Stomach (tissue), 4 donors: ENCODE data around the gene PLCD1.

Experiments
- CTCF ChIP-seq, 7 experiments: fragments of 450-650 bp in 4 of 7; fragments of 200-600 bp in 3 of 7; sonication (generic) in 3 of 7; IDR thresholded peaks; one replicate each; pipeline ENCODE4 v1.5.1; 2016 to 2019; ENCODE audit warnings: antibody characterized with exemption in 7 of 7, control low read depth in 2 of 7, mild to moderate bottlenecking in 1 of 7
- EP300 ChIP-seq: sonication (generic); formaldehyde crosslinking; IDR thresholded peaks from one replicate; pipeline ENCODE4 v1.6.1; 2017; ENCODE audit warnings: antibody characterized with exemption
- POLR2A ChIP-seq, 4 donors: fragments of 450-650 bp; IDR thresholded peaks; one replicate each; pipeline ENCODE4 v1.6.1; 2016; ENCODE audit warnings: antibody characterized with exemption in 4 of 4, control low read depth in 2 of 4, mild to moderate bottlenecking in 1 of 4, moderate library complexity in 1 of 4
- POLR2AphosphoS5 ChIP-seq, 3 donors: sonication (generic); formaldehyde crosslinking; IDR thresholded peaks; one replicate each; pipeline ENCODE4 v1.6.1; 2016; ENCODE audit warnings: antibody characterized with exemption in 3 of 3

GRCh38 chr3:38006031-38006430, 23.4 kb downstream of the PLCD1 start:
- TF ChIP-seq POLR2AphosphoS5 (IDR thresholded peaks at IDR 0.05) (no peak), CTCF (IDR thresholded peaks at IDR 0.05) (no peak), POLR2A (IDR thresholded peaks at IDR 0.05) (no peak), EP300 (no peak)
